Lower leg skin (tissue), 4 donors: ENCODE measurements around the gene TMEM129. TPM values are rescaled to one million over a fixed set of nuclear protein-coding genes. Genes with fewer than 3 reads are reported as not detected.

Source experiments
- DNase-seq, 2 donors: peaks; one replicate each; pipeline ENCODE4 v3.0.0-alpha.2; 2019; ENCODE audit warnings: low spot score in 2 of 2
- H3K4me3 ChIP-seq: fragments of 200-600 bp; sonication (generic); 2 replicates; pipeline ENCODE4 v1.5.1; 2017; ENCODE audit warnings: mild to moderate bottlenecking, low read depth; ENCODE audit not compliant: poor library complexity, severe bottlenecking
- CTCF ChIP-seq, 3 donors: fragments of 450-650 bp; IDR thresholded peaks; one replicate each; pipeline ENCODE4 v1.5.1; 2016; ENCODE audit warnings: antibody characterized with exemption in 3 of 3, mild to moderate bottlenecking in 3 of 3, moderate library complexity in 2 of 3
- POLR2A ChIP-seq, 2 donors: fragments of 450-650 bp; IDR thresholded peaks; one replicate each; pipeline ENCODE4 v1.6.1; 2016 to 2017; ENCODE audit warnings: antibody characterized with exemption in 2 of 2, mild to moderate bottlenecking in 1 of 2, moderate library complexity in 1 of 2
- WGBS, 2 donors: methylation state at CpG; one replicate each; pipeline ENCODE4 v1.1.5; 2018; 5-methylcytosine and 5-hydroxymethylcytosine counted together
- intact Hi-C: fragments of 100-400 bp; cut with DNase I; formaldehyde crosslinking; loops from one replicate; pipeline ENCODE4 v1.15.0; 2023; ENCODE audit warnings: low total_unique reads
- total RNA-seq, 4 donors: library from RNA; depleted of rRNA; stranded (reverse); fragments of >200 nt; gene quantifications; one replicate each; pipeline ENCODE4 v1.1.0, GENCODE V29; 2016

Gene TMEM129
- total RNA-seq, 4 donors from 2014 or later = 31.0 to 62.0 (median 57.6) TPM

DNA sequence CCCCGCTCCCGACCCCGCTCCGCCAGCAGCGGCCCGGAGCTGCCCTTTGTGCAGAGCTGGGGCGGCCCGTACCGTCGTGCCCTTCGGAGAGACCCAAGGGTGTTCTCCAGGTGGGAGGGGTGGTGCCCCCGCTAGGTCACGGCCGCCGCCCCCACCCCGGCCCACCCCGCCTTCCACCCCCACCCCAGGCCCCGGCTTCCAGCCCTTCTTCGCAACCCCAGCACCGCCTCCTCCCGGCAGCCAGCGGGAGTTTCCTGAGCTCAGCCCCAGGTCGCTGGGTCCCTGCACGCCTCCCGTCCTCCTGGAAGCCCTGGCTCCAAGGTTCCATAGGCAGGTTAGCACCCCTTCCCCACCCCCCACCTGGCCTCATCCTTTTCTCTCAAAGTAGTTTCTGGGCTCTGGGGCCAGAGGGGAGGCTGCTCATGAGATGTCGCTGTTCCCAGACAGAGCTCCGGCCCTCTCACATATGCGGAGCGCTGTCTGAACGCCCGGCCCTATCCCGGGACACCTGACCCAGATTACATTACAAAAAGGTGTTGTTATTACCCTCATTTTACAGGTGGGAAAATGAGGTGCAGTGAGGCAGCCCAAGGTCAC lies 46.7 kb upstream of the TMEM129 start:
- intact Hi-C loops = no loop called here
- no peak for DNase-seq
- 14 to 26% methylated on average over 18 to 29 of the region's 32 CpGs for WGBS, 2 donors
- TF ChIP-seq CTCF (IDR thresholded peaks at IDR 0.05) (no peak), POLR2A (IDR thresholded peaks at IDR 0.05) (no peak)
- H3K4me3 ChIP-seq = no peak overlapping the region

GRCh38 chr4:1767061-1767769 lies 46.1 kb upstream of the TMEM129 start:
- no peak for TF ChIP-seq CTCF (IDR thresholded peaks at IDR 0.05)
- DNase-seq = no peak
- WGBS, 2 donors = 1 to 3% methylated on average over 35 to 36 of the region's 84 CpGs
- H3K4me3 ChIP-seq = no peak overlapping the region
- intact Hi-C loops = no loop called here

DNA sequence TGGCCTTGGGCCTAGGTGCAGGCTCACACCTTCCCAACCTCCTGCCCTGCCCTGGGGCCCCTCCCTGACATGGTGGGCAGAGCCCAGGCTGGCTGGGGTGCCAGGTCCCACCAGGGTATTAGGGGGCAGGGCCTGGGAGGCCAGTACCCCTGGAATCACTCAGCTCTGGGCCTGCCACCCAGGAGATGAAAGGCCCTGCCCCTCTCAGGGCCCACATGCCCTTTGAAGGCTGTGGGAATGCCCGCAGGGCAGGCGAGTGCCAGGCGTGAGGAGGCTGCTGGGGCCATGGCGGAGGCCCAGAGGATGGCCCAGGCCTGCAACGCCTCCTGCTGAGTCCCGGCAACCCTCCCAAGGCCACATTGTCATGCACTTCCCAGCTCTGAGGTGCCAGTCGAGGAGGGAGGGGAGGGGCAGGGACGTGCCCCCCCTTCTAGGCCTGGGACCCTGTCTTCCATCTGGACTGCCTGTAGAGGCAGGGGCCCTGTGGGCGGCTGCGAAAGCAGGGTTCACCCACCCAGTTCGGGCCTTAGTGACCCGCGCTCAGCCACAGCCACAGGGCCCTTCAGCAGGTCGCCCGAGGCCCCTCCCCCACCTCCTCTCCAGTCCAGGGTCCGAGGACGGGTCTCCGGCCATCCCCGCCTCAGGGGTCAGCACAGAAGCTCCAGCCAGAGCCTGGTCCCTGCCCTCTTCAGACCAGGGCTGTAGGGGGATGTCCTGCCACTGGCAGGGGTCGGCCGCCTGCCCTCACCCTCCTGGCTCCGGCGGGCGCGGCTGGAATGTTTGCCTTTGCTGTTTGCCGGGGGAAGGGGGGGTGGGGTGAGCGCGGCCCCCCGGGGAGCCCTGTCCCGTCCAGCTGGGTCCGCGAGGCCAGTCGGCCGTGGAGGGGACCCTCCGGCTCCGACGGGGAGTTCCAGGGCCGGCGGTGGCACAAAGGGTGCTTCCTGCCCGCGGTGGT lies 45.3 kb upstream of the TMEM129 start:
- H3K4me3 ChIP-seq = no peak overlapping the region
- 33 to 84% methylated on average over 5 to 40 of the region's 41 CpGs for WGBS, 2 donors
- TF ChIP-seq CTCF (IDR thresholded peaks at IDR 0.05) (no peak), POLR2A (IDR thresholded peaks at IDR 0.05) (no peak)
- no peak for DNase-seq
- intact Hi-C loops = no loop called here

- intact Hi-C loops = no loop called here
- TF ChIP-seq POLR2A (IDR thresholded peaks at IDR 0.05) (no peak), CTCF (IDR thresholded peaks at IDR 0.05) (no peak)
- H3K4me3 ChIP-seq = no peak overlapping the region
- DNase-seq = no peak
- WGBS, 2 donors = 50 to 64% methylated on average over 8 to 9 of the region's 10 CpGs
Observed at GRCh38 chr4:1765409-1766072, 44.4 kb upstream of the TMEM129 start.

DNA sequence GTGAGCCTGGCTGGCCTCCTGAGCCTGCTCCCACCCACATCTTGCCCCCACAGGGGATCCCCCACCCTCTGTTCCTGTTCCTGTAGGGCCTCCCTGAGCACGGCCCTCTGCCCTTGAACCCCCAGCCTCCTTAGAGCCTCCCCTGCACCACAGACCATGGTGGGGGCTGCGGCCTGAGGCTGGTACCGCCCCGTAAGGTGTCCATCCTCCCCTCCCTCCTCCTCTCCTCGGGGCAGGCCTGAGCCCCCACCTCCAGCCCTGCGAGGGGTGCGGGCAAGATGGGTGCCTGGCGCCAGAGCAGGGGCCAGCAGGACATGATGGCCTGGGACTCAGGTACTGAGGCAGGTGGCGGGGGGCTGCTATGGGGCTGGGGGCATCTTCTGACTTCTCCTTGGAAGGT lies 43.5 kb upstream of the TMEM129 start:
- WGBS, 2 donors = 94 to 100% methylated on average over 2 to 9 of the region's 9 CpGs
- DNase-seq = no peak
- intact Hi-C loops = no loop called here
- H3K4me3 ChIP-seq = no peak overlapping the region
- TF ChIP-seq POLR2A (IDR thresholded peaks at IDR 0.05) = no peak
- TF ChIP-seq CTCF (IDR thresholded peaks at IDR 0.05) = no peak
